Thoracic aorta (tissue), 2 donors: ENCODE data around the gene SPTLC3. TPM values are rescaled to one million over a fixed set of nuclear protein-coding genes. Genes with fewer than 3 reads are reported as not detected.

Experiments
- ATAC-seq: fragments of 150-250 bp; one replicate; pipeline ENCODE4 v1.8.0; 2017; ENCODE audit warnings: low read depth; ENCODE audit not compliant: insufficient number of reproducible peaks, low FRiP score
- DNase-seq: peaks from one replicate; pipeline ENCODE4 v3.0.0-alpha.2; 2020; ENCODE audit warnings: low spot score
- H3K27ac ChIP-seq, 2 donors: fragments of 200-600 bp; sonication (generic); 1 replicate in 1 of 2; 2 replicates in 1 of 2; pipeline ENCODE4 v1.5.1; 2016; ENCODE audit warnings: mild to moderate bottlenecking in 2 of 2, moderate library complexity in 2 of 2
- H3K27me3 ChIP-seq: fragments of 200-600 bp; sonication (generic); replicated peaks from 2 replicates; pipeline ENCODE4 v1.6.0; 2016; ENCODE audit warnings: mild to moderate bottlenecking; ENCODE audit not compliant: insufficient read depth
- H3K36me3 ChIP-seq: fragments of 200-600 bp; sonication (generic); one replicate; pipeline ENCODE4 v1.5.1; 2016
- H3K4me1 ChIP-seq, 2 donors: fragments of 200-600 bp; sonication (generic); 1 replicate in 1 of 2; 2 replicates in 1 of 2; pipeline versions ENCODE4 v1.5.1 to v1.6.0; 2016; ENCODE audit warnings: low read depth in 2 of 2, mild to moderate bottlenecking in 1 of 2; ENCODE audit not compliant: control insufficient read depth in 1 of 2
- H3K4me3 ChIP-seq: fragments of 200-600 bp; sonication (generic); 2 replicates; pipeline ENCODE4 v1.5.1; 2016; ENCODE audit warnings: mild to moderate bottlenecking
- H3K9me3 ChIP-seq: fragments of 200-600 bp; sonication (generic); 2 replicates; pipeline ENCODE4 v1.5.1; 2016
- total RNA-seq, 2 donors: library from RNA; depleted of rRNA; stranded (reverse); fragments of >200 nt; gene quantifications; one replicate each; pipeline versions ENCODE4 v1.1.0 to v1.2.3, GENCODE V29; 2016
- TF ChIP-seq, protein P1 (sequence below): fragments of 200-600 bp; sonication (generic); IDR thresholded peaks from one replicate; pipeline ENCODE4 v1.5.1; 2019; ENCODE audit warnings: antibody characterized with exemption

Gene SPTLC3
- total RNA-seq, 2 donors from 2014 or later: 4.5 to 6.2 TPM

DNA sequence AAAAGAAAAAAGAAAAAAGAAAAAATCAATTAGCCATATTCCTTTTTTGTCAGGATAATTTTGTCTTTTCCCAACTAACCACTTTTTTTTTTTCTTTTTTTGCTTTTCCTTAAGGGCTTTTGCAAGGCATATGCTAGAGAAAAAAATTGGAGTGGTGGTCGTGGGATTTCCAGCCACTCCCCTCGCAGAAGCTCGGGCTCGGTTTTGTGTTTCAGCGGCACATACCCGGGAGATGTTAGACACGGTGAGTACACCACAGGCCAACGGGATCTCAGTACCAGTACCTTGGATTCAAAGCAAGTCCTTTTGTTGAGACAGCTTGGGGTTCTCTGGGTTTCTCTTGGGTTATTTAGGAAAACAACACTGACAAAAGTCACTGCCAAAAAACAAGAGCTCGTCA lies 151.1 kb downstream of the SPTLC3 start:
- H3K4me3 ChIP-seq: no peak overlapping the region
- H3K36me3 ChIP-seq: no peaks in the 10 kb centered on the region
- H3K27me3 ChIP-seq: no peaks in the 10 kb centered on the region
- ATAC-seq (no peak), DNase-seq (no peak)
- H3K4me1 ChIP-seq: peaks cover 0 to 20% of the 10 kb centered on the region in 2 donors
- H3K27ac ChIP-seq: no peak overlapping the region
- no peaks in the 10 kb centered on the region for H3K9me3 ChIP-seq
- TF ChIP-seq, protein P1, sequence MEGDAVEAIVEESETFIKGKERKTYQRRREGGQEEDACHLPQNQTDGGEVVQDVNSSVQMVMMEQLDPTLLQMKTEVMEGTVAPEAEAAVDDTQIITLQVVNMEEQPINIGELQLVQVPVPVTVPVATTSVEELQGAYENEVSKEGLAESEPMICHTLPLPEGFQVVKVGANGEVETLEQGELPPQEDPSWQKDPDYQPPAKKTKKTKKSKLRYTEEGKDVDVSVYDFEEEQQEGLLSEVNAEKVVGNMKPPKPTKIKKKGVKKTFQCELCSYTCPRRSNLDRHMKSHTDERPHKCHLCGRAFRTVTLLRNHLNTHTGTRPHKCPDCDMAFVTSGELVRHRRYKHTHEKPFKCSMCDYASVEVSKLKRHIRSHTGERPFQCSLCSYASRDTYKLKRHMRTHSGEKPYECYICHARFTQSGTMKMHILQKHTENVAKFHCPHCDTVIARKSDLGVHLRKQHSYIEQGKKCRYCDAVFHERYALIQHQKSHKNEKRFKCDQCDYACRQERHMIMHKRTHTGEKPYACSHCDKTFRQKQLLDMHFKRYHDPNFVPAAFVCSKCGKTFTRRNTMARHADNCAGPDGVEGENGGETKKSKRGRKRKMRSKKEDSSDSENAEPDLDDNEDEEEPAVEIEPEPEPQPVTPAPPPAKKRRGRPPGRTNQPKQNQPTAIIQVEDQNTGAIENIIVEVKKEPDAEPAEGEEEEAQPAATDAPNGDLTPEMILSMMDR: no peak

DNA sequence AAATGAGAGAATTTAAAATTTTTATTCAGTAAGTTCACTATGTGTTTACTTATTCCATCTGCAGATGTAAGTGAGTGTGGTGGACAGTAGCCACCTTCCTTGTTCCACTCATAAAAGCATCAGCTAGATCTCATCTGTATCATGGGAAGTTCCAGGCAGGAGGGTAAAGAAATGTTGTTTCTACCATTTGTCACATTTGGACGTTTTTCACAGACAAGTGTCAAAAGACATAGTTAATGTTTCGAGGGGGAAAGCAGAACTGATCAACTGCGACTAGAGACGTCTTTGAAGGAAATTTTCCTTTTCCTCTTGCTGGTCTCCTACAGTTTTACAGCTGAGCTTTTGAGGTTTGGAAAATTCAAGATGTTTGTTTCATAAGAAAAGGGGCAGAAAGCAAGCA lies 156.4 kb downstream of the SPTLC3 start:
- Histone ChIP-seq H3K36me3 (no peaks in the 10 kb centered on the region), H3K4me1 (no peaks in the 10 kb centered on the region), H3K27me3 (no peaks in the 10 kb centered on the region), H3K9me3 (no peaks in the 10 kb centered on the region), H3K27ac (no peak overlapping the region), H3K4me3 (no peak overlapping the region)
- ATAC-seq: no peak
- TF ChIP-seq, protein P1: no peak
- DNase-seq: no peak

DNA sequence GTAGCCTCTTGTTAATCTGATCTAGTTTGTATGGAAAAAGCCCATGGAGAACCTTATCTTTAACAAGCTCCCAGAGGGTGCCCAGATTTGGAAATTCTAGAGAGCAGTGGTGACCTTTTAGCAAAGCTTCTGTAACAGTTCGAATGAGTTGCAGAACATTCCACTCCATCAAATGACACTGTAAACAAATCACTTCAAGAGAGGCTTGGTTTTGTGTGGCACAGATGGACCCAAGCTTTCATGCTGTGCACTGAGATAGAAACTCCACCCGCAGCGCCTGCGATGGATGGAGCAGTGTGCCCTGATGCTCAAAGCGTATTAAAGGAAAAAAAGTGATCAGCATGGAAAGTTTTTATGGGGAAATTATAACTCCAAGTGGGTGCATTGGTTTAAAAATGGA lies 157.2 kb downstream of the SPTLC3 start:
- Histone ChIP-seq H3K9me3 (no peaks in the 10 kb centered on the region), H3K27ac (no peak overlapping the region), H3K4me3 (no peak overlapping the region), H3K27me3 (no peaks in the 10 kb centered on the region), H3K4me1 (no peaks in the 10 kb centered on the region), H3K36me3 (no peaks in the 10 kb centered on the region)
- ATAC-seq (no peak), DNase-seq (no peak)
- TF ChIP-seq, protein P1: no peak

DNA sequence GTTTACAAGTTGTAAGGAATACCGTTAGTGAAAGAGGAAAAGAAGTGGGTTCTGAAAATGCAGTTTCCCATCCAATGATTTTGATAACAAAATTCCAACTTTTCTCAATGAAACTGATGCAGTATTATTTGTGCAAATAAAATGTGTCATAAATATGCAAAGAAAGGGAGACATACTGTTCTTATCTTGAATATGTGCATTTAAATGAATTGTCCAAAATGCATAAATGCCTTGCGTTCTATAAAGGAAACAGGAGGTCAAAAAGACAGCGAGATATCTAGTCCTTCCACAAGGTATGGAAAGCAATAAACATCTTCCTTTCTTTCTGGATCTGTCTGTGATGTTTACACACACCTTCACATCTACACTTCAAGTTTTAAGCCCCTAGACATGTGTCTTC lies 157.7 kb downstream of the SPTLC3 start:
- DNase-seq: no peak
- no peak overlapping the region for H3K4me3 ChIP-seq

DNA sequence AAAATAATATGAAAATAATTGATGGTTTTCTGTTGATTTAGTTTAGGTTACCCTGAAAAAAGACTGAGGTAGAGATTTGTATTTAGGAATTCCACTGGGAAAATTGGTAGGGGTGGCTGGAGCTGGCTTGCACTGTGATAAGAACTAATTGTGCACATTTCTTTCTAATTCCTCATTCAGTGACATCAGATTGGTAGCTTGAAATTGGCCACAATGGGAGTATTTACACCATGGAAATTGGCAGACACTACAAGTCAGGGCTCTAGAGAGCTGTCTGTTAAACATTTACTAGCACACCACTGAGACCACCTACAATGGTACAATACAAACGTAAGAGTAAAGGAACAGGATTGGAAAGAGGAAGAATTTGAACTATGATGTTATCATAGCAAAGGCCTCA lies 160.3 kb downstream of the SPTLC3 start:
- ATAC-seq (no peak), DNase-seq (no peak)
- Histone ChIP-seq H3K27ac (no peak overlapping the region), H3K36me3 (no peaks in the 10 kb centered on the region), H3K27me3 (no peaks in the 10 kb centered on the region), H3K4me1 (no peaks in the 10 kb centered on the region), H3K4me3 (no peak overlapping the region), H3K9me3 (no peaks in the 10 kb centered on the region)
- TF ChIP-seq, protein P1: no peak

More for the DNA sequence above, 157.7 kb downstream of the SPTLC3 start:
- TF ChIP-seq, protein P1: no peak
- Histone ChIP-seq H3K9me3 (no peaks in the 10 kb centered on the region), H3K27me3 (no peaks in the 10 kb centered on the region), H3K4me1 (no peaks in the 10 kb centered on the region), H3K36me3 (no peaks in the 10 kb centered on the region), H3K27ac (no peak overlapping the region)
- no peak for ATAC-seq
